ENCODE data around the gene ACTC1. TPM values are rescaled to one million over a fixed set of nuclear protein-coding genes. Genes with fewer than 3 reads are reported as not detected.

Gene ACTC1
- total RNA-seq, 1 donor from 2014 or later = not detected

GRCh38 chr15:34802371-34802770 is 7.0 kb upstream of the ACTC1 start:
- no peak for DNase-seq (ENCODE audit: low read depth in 2 of 2)

GRCh38 chr15:34799149-34800101 is 4.1 kb upstream of the ACTC1 start:
- DNase-seq (ENCODE audit: low read depth in 2 of 2) = no peak

- DNase-seq (ENCODE audit: low read depth in 2 of 2) = no peak
These were observed 1.6 kb upstream of the ACTC1 start for GRCh38 chr15:34796847-34797435.

GRCh38 chr15:34794590-34795206 is 651 bp downstream of the ACTC1 start:
- DNase-seq (ENCODE audit: low read depth in 2 of 2) = no peak

- DNase-seq (ENCODE audit: low read depth in 2 of 2) = no peak
These were observed 1.4 kb downstream of the ACTC1 start for GRCh38 chr15:34793901-34794300.

GRCh38 chr15:34793071-34793470 is 2.3 kb downstream of the ACTC1 start:
- no peak for DNase-seq (ENCODE audit: low read depth in 2 of 2)

- DNase-seq (ENCODE audit: low read depth in 2 of 2) = no peak
These were observed 3.6 kb downstream of the ACTC1 start for GRCh38 chr15:34791701-34792100.

- no peak for DNase-seq (ENCODE audit: low read depth in 2 of 2)
These were observed 5.2 kb downstream of the ACTC1 start for GRCh38 chr15:34790121-34790520.

GRCh38 chr15:34789326-34789725 is 6.0 kb downstream of the ACTC1 start:
- DNase-seq (ENCODE audit: low read depth in 2 of 2) = no peak

GRCh38 chr15:34786206-34786605 is 9.1 kb downstream of the ACTC1 start:
- no peak for DNase-seq (ENCODE audit: low read depth in 2 of 2)

- DNase-seq (ENCODE audit: low read depth in 2 of 2) = no peak
These were observed 11.4 kb downstream of the ACTC1 start for GRCh38 chr15:34783991-34784390.

- DNase-seq (ENCODE audit: low read depth in 2 of 2) = no peak
These were observed 11.9 kb downstream of the ACTC1 start for GRCh38 chr15:34783431-34783830.

- DNase-seq (ENCODE audit: low read depth in 2 of 2) = no peak
These were observed 12.4 kb downstream of the ACTC1 start for GRCh38 chr15:34782901-34783300.

GRCh38 chr15:34780725-34781124 is 14.6 kb downstream of the ACTC1 start:
- no peak for DNase-seq (ENCODE audit: low read depth in 2 of 2)

GRCh38 chr15:34776606-34777105 is 18.7 kb downstream of the ACTC1 start:
- no peak for DNase-seq (ENCODE audit: low read depth in 2 of 2)

- no peak for DNase-seq (ENCODE audit: low read depth in 2 of 2)
These were observed 21.4 kb downstream of the ACTC1 start for GRCh38 chr15:34773917-34774316.

GRCh38 chr15:34773013-34773412 is 22.3 kb downstream of the ACTC1 start:
- DNase-seq (ENCODE audit: low read depth in 2 of 2) = no peak

- DNase-seq (ENCODE audit: low read depth in 2 of 2) = no peak
These were observed 23.0 kb downstream of the ACTC1 start for GRCh38 chr15:34772312-34772711.

GRCh38 chr15:34769711-34770110 is 25.6 kb downstream of the ACTC1 start:
- DNase-seq (ENCODE audit: low read depth in 2 of 2) = no peak

- DNase-seq (ENCODE audit: low read depth in 2 of 2) = no peak
These were observed 26.8 kb downstream of the ACTC1 start for GRCh38 chr15:34768530-34768929.

GRCh38 chr15:34765741-34766140 is 29.6 kb downstream of the ACTC1 start:
- no peak for DNase-seq (ENCODE audit: low read depth in 2 of 2)

- DNase-seq (ENCODE audit: low read depth in 2 of 2) = no peak
These were observed 34.4 kb downstream of the ACTC1 start for GRCh38 chr15:34760909-34761308.

All from lung microvascular endothelial cell (primary cell).